Measurements from ENCODE around the gene DNAH10.

- no peak for TF ChIP-seq RAD21 (IDR thresholded peaks at IDR 0.05; ENCODE audit: low read depth)
- no peak for TF ChIP-seq EGR1 (IDR thresholded peaks at IDR 0.05)
- no peak for TF ChIP-seq TCF12 (IDR thresholded peaks at IDR 0.05; ENCODE audit: low read depth)
- TF ChIP-seq CEBPB (IDR thresholded peaks at IDR 0.05), result no peak
- no peak for TF ChIP-seq EP300 (IDR thresholded peaks at IDR 0.05; ENCODE audit: borderline replicate concordance)
- TF ChIP-seq CREB1 (IDR thresholded peaks at IDR 0.05; ENCODE audit: low read depth), result no peak
Observed at GRCh38 chr12:123861392-123861791, 99.3 kb downstream of the DNAH10 start.

Data from Ishikawa (cell line).